Right lobe of liver (tissue), 6 donors: ENCODE results near the gene POLG. TPM values are rescaled to one million over a fixed set of nuclear protein-coding genes. Genes with fewer than 3 reads are reported as not detected.
"Not testable (repeated sequence)": the region's sequence is repeated elsewhere in the genome, so short reads cannot be mapped to it uniquely, and the experiment has no call there.

Experiments used
- ATAC-seq, 4 donors: fragments of 200-7000 bp; cut with Tn5 transposase; one replicate each; pipeline ENCODE4 v1.9.1; 2020; ENCODE audit warnings: mild to moderate bottlenecking in 4 of 4, moderate library complexity in 4 of 4
- DNase-seq, 3 donors: peaks; one replicate each; pipeline ENCODE4 v3.0.0-alpha.2; 2020
- H3K27ac ChIP-seq, 3 donors: fragments of 200-600 bp; one replicate each; pipeline ENCODE4 v1.8.0; 2022
- H3K27me3 ChIP-seq, 2 donors: fragments of 200-600 bp; one replicate each; pipeline ENCODE4 v1.8.0; 2022
- H3K36me3 ChIP-seq, 4 donors: fragments of 200-600 bp; sonication (generic) in 1 of 4; one replicate each; pipeline versions ENCODE4 v1.5.1 to v1.8.0; 2017 to 2022; ENCODE audit warnings: control low read depth in 1 of 4
- H3K4me1 ChIP-seq, 4 donors: fragments of 200-600 bp; sonication (generic) in 1 of 4; one replicate each; pipeline versions ENCODE4 v1.5.1 to v1.8.0; 2017 to 2022; ENCODE audit warnings: control low read depth in 1 of 4
- H3K4me3 ChIP-seq, 3 donors: fragments of 200-600 bp; one replicate each; pipeline ENCODE4 v1.8.0; 2022
- H3K9me3 ChIP-seq, 4 donors: fragments of 200-600 bp; sonication (generic) in 1 of 4; one replicate each; pipeline versions ENCODE4 v1.5.1 to v1.8.0; 2017 to 2022; ENCODE audit warnings: control low read depth in 1 of 4
- POLR2A ChIP-seq: fragments of 450-650 bp; IDR thresholded peaks from one replicate; pipeline ENCODE4 v1.6.1; 2017; ENCODE audit warnings: antibody characterized with exemption, mild to moderate bottlenecking
- WGBS: methylation state at CpG from one replicate; pipeline ENCODE4 v1.1.6; 2018; ENCODE audit warnings: low coverage, low lambda C conversion rate; ENCODE audit not compliant: insufficient coverage; ENCODE audit errors: missing lambda C conversion rate; 5-methylcytosine and 5-hydroxymethylcytosine counted together
- intact Hi-C, 2 donors: fragments of 100-400 bp; cut with DNase I; formaldehyde crosslinking; loops; one replicate each; pipeline versions ENCODE4 v1.11.2 to v1.14.1; 2022
- microRNA-seq, 2 donors: library from miRNA; unstranded; fragments of <30 nt; microRNA quantifications; one replicate each; pipeline ENCODE4, GENCODE V29; 2019 to 2020
- small RNA-seq, 2 experiments: library from RNA; depleted of rRNA; stranded (forward); fragments of <200 nt; gene quantifications; one replicate each; pipeline ENCODE3, GENCODE V24; 2016
- total RNA-seq, 6 experiments: library from RNA; depleted of rRNA in 2 of 6; stranded (reverse); fragments of >200 nt in 2 of 6; fragmentation: NEBNext Ultra II Directional in 3 of 6; extraction: Animal tissue kit (Norgen Biotek cat#: 25700) in 3 of 6; gene quantifications; one replicate each; pipeline versions ENCODE4 v1.1.0 to v1.2.4, GENCODE V29; 2016 to 2023
- TF ChIP-seq, protein P1 (sequence below), 4 donors: fragments of 200-600 bp in 3 of 4; fragments of 450-650 bp in 1 of 4; IDR thresholded peaks; one replicate each; pipeline versions ENCODE4 v1.5.1 to v1.8.0; 2016 to 2022; ENCODE audit warnings: antibody characterized with exemption in 4 of 4, mild to moderate bottlenecking in 2 of 4
- donor health status: DM: no; HTN: yes; CAD: no.
- donor health status: DM: no; HTN: no; CAD: no.
- donor health status: DM: no; HTN: no; CAD: no.
- donor health status: DM: no; HTN: yes; CAD: no.
- donor health status: DM: no; HTN: yes; CAD: no.

POLG gene
- total RNA-seq, 6 experiments from 2014 or later, result 26.3 to 34.7 (median 30.3) TPM

GRCh38 chr15:89278307-89278706 lies 56.3 kb downstream of the POLG start:
- Histone ChIP-seq H3K9me3 (no peaks in the 10 kb centered on the region), H3K27me3 (no peaks in the 10 kb centered on the region), H3K36me3 (no peaks in the 10 kb centered on the region), H3K4me1 (no peaks in the 10 kb centered on the region), H3K27ac (no peak overlapping the region), H3K4me3 (no peak overlapping the region)
- WGBS, result 81% methylated on average over 1 of the region's 1 CpG
- DNase-seq (no peak), ATAC-seq (no peak)
- TF ChIP-seq, protein P1, sequence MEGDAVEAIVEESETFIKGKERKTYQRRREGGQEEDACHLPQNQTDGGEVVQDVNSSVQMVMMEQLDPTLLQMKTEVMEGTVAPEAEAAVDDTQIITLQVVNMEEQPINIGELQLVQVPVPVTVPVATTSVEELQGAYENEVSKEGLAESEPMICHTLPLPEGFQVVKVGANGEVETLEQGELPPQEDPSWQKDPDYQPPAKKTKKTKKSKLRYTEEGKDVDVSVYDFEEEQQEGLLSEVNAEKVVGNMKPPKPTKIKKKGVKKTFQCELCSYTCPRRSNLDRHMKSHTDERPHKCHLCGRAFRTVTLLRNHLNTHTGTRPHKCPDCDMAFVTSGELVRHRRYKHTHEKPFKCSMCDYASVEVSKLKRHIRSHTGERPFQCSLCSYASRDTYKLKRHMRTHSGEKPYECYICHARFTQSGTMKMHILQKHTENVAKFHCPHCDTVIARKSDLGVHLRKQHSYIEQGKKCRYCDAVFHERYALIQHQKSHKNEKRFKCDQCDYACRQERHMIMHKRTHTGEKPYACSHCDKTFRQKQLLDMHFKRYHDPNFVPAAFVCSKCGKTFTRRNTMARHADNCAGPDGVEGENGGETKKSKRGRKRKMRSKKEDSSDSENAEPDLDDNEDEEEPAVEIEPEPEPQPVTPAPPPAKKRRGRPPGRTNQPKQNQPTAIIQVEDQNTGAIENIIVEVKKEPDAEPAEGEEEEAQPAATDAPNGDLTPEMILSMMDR (IDR thresholded peaks at IDR 0.05), result no peak
- no peak for TF ChIP-seq POLR2A
- intact Hi-C loops, result no loop called here

GRCh38 chr15:89277281-89277680 lies 57.3 kb downstream of the POLG start:
- DNase-seq, H3K4me1 ChIP-seq, H3K9me3 ChIP-seq, ATAC-seq, H3K27me3 ChIP-seq, H3K4me3 ChIP-seq, H3K36me3 ChIP-seq, intact Hi-C loops, H3K27ac ChIP-seq: not testable (repeated sequence)
- 83% methylated on average over 3 of the region's 4 CpGs for WGBS

Small RNA genes lying within 50 kb of the gene (microRNA-seq; reads per million reads assigned to microRNA genes)
- 0 to 0.29 reads per million in 2 donors for gene MIR6766
- 0 reads per million in 2 donors for gene MIR9-3

Small RNA genes lying within 50 kb of the gene (small RNA-seq; reads per million reads assigned to genes)
- gene MIR6766, result 0 reads per million in 2 experiments

Other genes with a start within 250 kb of the POLG start
- gene ABHD2, start 246.4 kb downstream of the POLG start, total RNA-seq, result 100 to 1,000 TPM; 136 to 392 (median 315) TPM
- gene RLBP1, start 113.2 kb downstream of the POLG start, total RNA-seq, result not detected
- 1 to 10 TPM in 5 of 6 experiments, under 1 TPM in 1; 0.98 to 7.2 (median 2.8) TPM for gene FANCI, start 90.8 kb downstream of the POLG start, total RNA-seq
- under 1 TPM in 5 of 6 experiments, not detected in 1; 0.20 to 0.82 (median 0.37) TPM for gene RHCG, start 161.8 kb upstream of the POLG start, total RNA-seq
- gene TICRR, start 240.6 kb upstream of the POLG start, total RNA-seq, result 1 to 10 TPM in 1 of 6 experiments, under 1 TPM in 4, not detected in 1; 0.05 to 1.1 (median 0.24) TPM